HEK293T (cell line): ENCODE measurements around the gene UBASH3A.

ENCODE experiments used
- CTCF ChIA-PET: fragments of 350-600 bp; formaldehyde crosslinking; extraction: SDS; loops from one replicate; lab custom pipeline; 2021; ENCODE audit warnings: antibody characterized with exemption, inconsistent platforms; lab: Yijun Ruan, JAX
- POLR2A ChIA-PET: fragments of 350-600 bp; formaldehyde crosslinking; extraction: SDS; loops from one replicate; lab custom pipeline; 2020; ENCODE audit warnings: antibody characterized with exemption, inconsistent platforms; lab: Yijun Ruan, JAX
- DNase-seq: peaks from one replicate; pipeline ENCODE4 v3.0.0; 2012; ENCODE audit warnings: mixed read lengths; ENCODE audit errors: extremely low spot score
- ARNT ChIP-seq: fragments of 450-650 bp; IDR thresholded peaks from 2 replicates; pipeline ENCODE4 v1.6.1; 2017; ENCODE audit warnings: mild to moderate bottlenecking
- BHLHE40 ChIP-seq: fragments of 450-650 bp; IDR thresholded peaks from 2 replicates; pipeline ENCODE4 v1.6.1; 2016; ENCODE audit warnings: mild to moderate bottlenecking, moderate library complexity, borderline replicate concordance
- CTBP1 ChIP-seq: fragments of 450-650 bp; IDR thresholded peaks from 2 replicates; pipeline ENCODE4 v1.6.1; 2016; ENCODE audit warnings: borderline replicate concordance
- ELF4 ChIP-seq: fragments of 450-650 bp; IDR thresholded peaks from 2 replicates; pipeline ENCODE4 v1.6.1; 2017; ENCODE audit warnings: antibody characterized with exemption
- FOXA1 ChIP-seq: fragments of 450-650 bp; IDR thresholded peaks from 2 replicates; pipeline ENCODE4 v1.6.1; 2016; ENCODE audit warnings: mild to moderate bottlenecking
- FOXK2 ChIP-seq: fragments of 450-650 bp; IDR thresholded peaks from 2 replicates; pipeline ENCODE4 v1.6.1; 2016; ENCODE audit warnings: mild to moderate bottlenecking
- FOXM1 ChIP-seq: fragments of 450-650 bp; IDR thresholded peaks from 2 replicates; pipeline ENCODE4 v1.6.1; 2017; ENCODE audit warnings: mild to moderate bottlenecking, borderline replicate concordance
- HDGF ChIP-seq: fragments of 450-650 bp; IDR thresholded peaks from 2 replicates; pipeline ENCODE4 v1.6.1; 2017; ENCODE audit warnings: antibody characterized with exemption, borderline replicate concordance
- L3MBTL2 ChIP-seq: fragments of 450-650 bp; conservative IDR thresholded peaks from 2 replicates; pipeline ENCODE4 v1.6.1; 2016; ENCODE audit warnings: mild to moderate bottlenecking
- LEF1 ChIP-seq: fragments of 450-650 bp; IDR thresholded peaks from 2 replicates; pipeline ENCODE4 v1.6.1; 2017; ENCODE audit warnings: mild to moderate bottlenecking, borderline replicate concordance
- NFRKB ChIP-seq: fragments of 450-650 bp; IDR thresholded peaks from 2 replicates; pipeline ENCODE4 v1.6.1; 2016; ENCODE audit warnings: mild to moderate bottlenecking, moderate library complexity
- SP1 ChIP-seq: fragments of 450-650 bp; IDR thresholded peaks from 2 replicates; pipeline ENCODE4 v1.6.1; 2017
- SUZ12 ChIP-seq: fragments of 450-650 bp; IDR thresholded peaks from 2 replicates; pipeline ENCODE4 v1.6.1; 2016; ENCODE audit warnings: mild to moderate bottlenecking
- TARDBP ChIP-seq: fragments of 450-650 bp; IDR thresholded peaks from 2 replicates; pipeline ENCODE4 v1.6.1; 2016
- ZNF384 ChIP-seq: fragments of 450-650 bp; IDR thresholded peaks from 2 replicates; pipeline ENCODE4 v1.6.1; 2016
- TF ChIP-seq, protein P1 (sequence below): fragments of 450-650 bp; IDR thresholded peaks from 2 replicates; pipeline ENCODE4 v1.6.1; 2016

UBASH3A gene

DNA sequence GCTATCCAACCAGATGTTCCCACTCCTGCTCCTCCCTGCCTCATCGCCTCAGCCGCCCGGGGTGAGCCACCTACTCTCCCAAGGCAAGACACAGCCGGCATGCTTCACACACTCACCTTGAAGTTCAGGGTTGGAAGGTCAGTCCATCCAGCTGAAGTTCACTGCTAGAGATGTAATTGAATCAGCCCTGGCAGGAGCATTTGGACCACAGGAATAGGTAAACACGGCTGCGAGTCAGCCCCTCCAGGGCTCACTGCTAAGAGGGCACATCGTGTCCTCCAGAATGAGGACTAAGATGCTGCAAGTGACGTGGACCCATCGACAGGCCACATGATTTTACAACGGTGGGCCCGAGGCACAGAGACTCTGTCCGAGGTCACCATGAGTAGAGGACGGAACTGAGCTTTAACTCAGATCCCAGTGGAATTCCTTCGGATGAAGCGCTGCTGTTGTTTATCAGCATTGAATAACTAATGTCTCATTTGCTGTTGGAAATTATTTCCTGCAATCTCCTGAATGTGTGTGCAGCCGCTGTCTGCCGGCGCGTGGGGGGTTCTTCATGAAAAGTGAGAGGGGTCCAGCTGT lies 50.4 kb downstream of the UBASH3A start:
- CTCF ChIA-PET, result interaction anchor here (0.5 kb wide), 1 partner anchor 303 kb away, joined by 3 read pairs; no protein-coding TSS in a partner anchor
- no peak for DNase-seq
- POLR2A ChIA-PET, result no interaction called here
- TF ChIP-seq, protein P1, sequence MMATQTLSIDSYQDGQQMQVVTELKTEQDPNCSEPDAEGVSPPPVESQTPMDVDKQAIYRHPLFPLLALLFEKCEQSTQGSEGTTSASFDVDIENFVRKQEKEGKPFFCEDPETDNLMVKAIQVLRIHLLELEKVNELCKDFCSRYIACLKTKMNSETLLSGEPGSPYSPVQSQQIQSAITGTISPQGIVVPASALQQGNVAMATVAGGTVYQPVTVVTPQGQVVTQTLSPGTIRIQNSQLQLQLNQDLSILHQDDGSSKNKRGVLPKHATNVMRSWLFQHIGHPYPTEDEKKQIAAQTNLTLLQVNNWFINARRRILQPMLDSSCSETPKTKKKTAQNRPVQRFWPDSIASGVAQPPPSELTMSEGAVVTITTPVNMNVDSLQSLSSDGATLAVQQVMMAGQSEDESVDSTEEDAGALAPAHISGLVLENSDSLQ, result no peak
- TF ChIP-seq NFRKB (no peak), ARNT (no peak), FOXA1 (no peak), FOXM1 (no peak), L3MBTL2 (no peak), BHLHE40 (no peak), SP1 (no peak), ELF4 (no peak), SUZ12 (no peak), LEF1 (no peak), CTBP1 (no peak), TARDBP (no peak)

DNA sequence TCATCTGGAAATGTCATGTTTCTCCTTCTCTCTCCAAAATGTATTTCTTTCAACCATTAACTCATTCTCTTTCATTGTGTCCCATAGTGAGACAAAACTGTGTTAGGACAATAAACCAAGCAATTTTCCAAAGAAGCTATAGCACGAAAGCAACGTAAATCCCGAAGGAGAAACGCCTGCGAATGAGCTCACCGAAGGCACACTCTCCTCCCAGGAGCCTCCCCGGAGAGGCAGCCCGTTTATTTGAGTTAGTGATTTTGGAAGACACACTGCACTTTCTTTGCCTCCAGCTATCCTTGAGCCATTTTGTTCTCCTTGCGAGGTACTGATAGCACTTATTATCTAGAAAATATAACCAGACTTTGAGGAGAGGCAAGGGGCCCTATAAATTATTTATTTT lies 51.1 kb downstream of the UBASH3A start:
- no peak for TF ChIP-seq FOXK2
- TF ChIP-seq, protein P1, result no peak
- TF ChIP-seq CTBP1, result no peak
- no peak for TF ChIP-seq ZNF384
- no peak for TF ChIP-seq FOXA1
- no peak for TF ChIP-seq ELF4
- TF ChIP-seq SUZ12, result no peak
- no peak for TF ChIP-seq TARDBP
- no peak for TF ChIP-seq L3MBTL2
- no peak for TF ChIP-seq LEF1
- POLR2A ChIA-PET, result no interaction called here
- no peak for DNase-seq
- CTCF ChIA-PET, result interaction anchor here (0.5 to 0.7 kb wide), 3 partner anchors 146 to 310 kb away, joined by 3 read pairs; no protein-coding TSS in a partner anchor

DNA sequence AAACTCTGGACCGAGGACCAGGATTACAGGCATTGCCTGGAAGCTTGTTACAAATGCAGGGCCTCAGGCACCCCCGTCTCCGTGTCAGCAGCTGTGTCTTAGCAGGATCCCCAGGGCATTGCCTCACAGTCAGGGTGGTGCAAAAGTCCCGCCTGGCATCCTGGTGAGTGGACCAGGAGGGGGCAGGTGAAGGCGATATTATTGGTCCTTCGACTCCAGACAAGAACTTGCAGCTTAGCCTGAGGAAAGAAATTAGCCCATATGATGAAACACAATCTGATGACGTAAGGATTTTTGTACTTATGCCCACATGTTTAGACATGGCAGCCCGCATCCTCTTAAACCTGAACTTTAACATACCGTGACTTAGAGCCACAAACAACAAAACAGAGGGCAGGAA lies 51.5 kb downstream of the UBASH3A start:
- no peak for DNase-seq
- ChIA-PET POLR2A (no interaction called here), CTCF (interaction anchor here (0.5 to 0.7 kb wide), 2 partner anchors 146 to 310 kb away, joined by 3 read pairs; no protein-coding TSS in a partner anchor)

DNA sequence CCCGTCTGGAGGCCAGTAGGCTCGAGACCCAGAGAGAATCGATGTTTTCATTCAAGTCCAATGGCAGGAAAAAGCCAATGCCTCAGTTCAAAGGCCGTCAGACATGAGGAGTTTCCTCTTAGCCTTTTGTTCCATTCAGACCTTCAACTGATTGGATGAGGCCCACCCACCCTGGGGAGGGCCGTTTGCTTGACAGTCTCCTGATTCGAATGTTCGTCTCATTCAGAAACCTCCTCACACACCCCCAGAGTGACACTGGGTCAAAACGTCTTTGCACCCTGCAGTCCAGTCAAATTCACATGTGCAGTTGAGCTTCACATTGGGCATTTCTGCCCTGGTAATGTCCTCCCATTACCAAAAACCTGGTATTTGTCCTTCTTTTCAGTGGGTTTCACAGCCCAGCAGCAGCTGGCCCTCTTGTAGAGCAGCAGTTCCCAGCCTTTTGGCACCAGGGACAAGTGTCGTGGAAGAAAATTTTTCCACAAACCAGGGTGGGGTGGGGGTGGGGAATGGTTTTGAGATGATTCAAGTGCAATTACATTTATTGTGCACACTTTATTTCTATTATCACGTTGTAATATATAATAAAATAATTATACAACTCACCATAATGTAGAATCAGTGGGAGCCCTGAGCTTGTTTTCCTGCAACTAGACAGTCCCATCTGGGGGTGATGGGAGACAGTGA lies 52.2 kb downstream of the UBASH3A start:
- no peak for TF ChIP-seq SUZ12
- TF ChIP-seq HDGF, result no peak
- no peak for TF ChIP-seq CTBP1
- no peak for TF ChIP-seq NFRKB
- TF ChIP-seq ARNT, result no peak
- TF ChIP-seq FOXK2, result no peak
- POLR2A ChIA-PET, result no interaction called here
- no peak for DNase-seq
- CTCF ChIA-PET, result interaction anchor here (0.6 kb wide), 1 partner anchor 348 kb away, joined by 3 read pairs; no protein-coding TSS in a partner anchor

More for the DNA sequence above, 51.5 kb downstream of the UBASH3A start:
- TF ChIP-seq L3MBTL2, result no peak
- no peak for TF ChIP-seq FOXM1
- no peak for TF ChIP-seq BHLHE40
- no peak for TF ChIP-seq HDGF
- TF ChIP-seq LEF1, result no peak
- TF ChIP-seq FOXA1, result no peak
- TF ChIP-seq TARDBP, result no peak
- TF ChIP-seq, protein P1, result no peak
- no peak for TF ChIP-seq SP1
- TF ChIP-seq ELF4, result no peak
- no peak for TF ChIP-seq NFRKB
- no peak for TF ChIP-seq ARNT
- no peak for TF ChIP-seq ZNF384

DNA sequence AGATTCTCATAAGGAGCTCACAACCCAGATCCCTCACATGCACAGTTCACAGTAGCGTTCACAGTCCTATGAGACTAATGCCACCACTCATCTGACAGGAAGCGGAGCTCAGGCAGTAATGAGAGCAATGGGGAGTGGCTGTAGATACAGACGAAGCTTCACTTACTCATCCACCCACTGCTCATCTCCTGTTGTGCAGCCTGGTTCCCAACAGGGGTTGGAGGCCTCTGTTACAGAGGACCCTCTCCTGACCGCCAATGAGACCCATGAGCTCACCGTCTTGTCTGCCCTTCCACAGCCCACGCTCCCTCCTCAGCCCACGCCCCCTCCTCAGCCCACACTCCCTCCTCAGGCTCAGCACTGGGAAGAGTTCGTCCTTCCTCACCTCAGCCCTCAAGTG lies 52.8 kb downstream of the UBASH3A start:
- no peak for TF ChIP-seq FOXK2
- TF ChIP-seq SUZ12, result no peak
- no peak for TF ChIP-seq LEF1
- no peak for TF ChIP-seq HDGF
- no peak for TF ChIP-seq SP1
- TF ChIP-seq BHLHE40, result no peak
- no peak for TF ChIP-seq ARNT
- no peak for TF ChIP-seq TARDBP
- TF ChIP-seq CTBP1, result no peak
- TF ChIP-seq FOXA1, result no peak
- TF ChIP-seq NFRKB, result no peak
- TF ChIP-seq L3MBTL2, result no peak
- no peak for TF ChIP-seq ZNF384
- no peak for TF ChIP-seq ELF4
- TF ChIP-seq, protein P1, result no peak
- TF ChIP-seq FOXM1, result no peak
- CTCF ChIA-PET, result interaction anchor here (0.6 kb wide), 2 partner anchors 349 to 669 kb away, joined by 3 read pairs; no protein-coding TSS in a partner anchor
- no peak for DNase-seq
- POLR2A ChIA-PET, result no interaction called here
